ES-I3 (cell line): ENCODE results near the gene FYB1.

Experiments used
- H3K36me3 ChIP-seq: 2 replicates; pipeline ENCODE4 v1.6.1; 2013; ENCODE audit warnings: mild to moderate bottlenecking, low read length, control low read depth, moderate library complexity; ENCODE audit not compliant: insufficient read depth
- H3K4me1 ChIP-seq: 2 replicates; pipeline ENCODE4 v1.6.1; 2013; ENCODE audit warnings: mild to moderate bottlenecking, control low read depth, low read length; ENCODE audit not compliant: insufficient read depth
- H3K9ac ChIP-seq: 2 replicates; pipeline ENCODE4 v1.6.1; 2013; ENCODE audit warnings: low read depth, mild to moderate bottlenecking, low read length, moderate library complexity
- H3K9me3 ChIP-seq: 2 replicates; pipeline ENCODE4 v1.6.1; 2013; ENCODE audit warnings: mild to moderate bottlenecking, low read length, moderate library complexity; ENCODE audit not compliant: control insufficient read depth, insufficient read depth

Gene FYB1

GRCh38 chr5:39055768-39056398 lies 163.5 kb downstream of the FYB1 start:
- no peaks in the 10 kb centered on the region for H3K9me3 ChIP-seq
- H3K4me1 ChIP-seq, result no peaks in the 10 kb centered on the region
- no peaks in the 10 kb centered on the region for H3K36me3 ChIP-seq
- no peak overlapping the region for H3K9ac ChIP-seq
